Breast epithelium (tissue), 4 donors: ENCODE results near the gene ANKRD23. TPM values are rescaled to one million over a fixed set of nuclear protein-coding genes. Genes with fewer than 3 reads are reported as not detected.

Experiments used
- DNase-seq, 2 donors: peaks; one replicate each; pipeline ENCODE4 v3.0.0-alpha.2; 2019; ENCODE audit warnings: low spot score in 2 of 2
- H3K27ac ChIP-seq, 2 donors: fragments of 200-600 bp; sonication (generic) in 1 of 2; one replicate each; pipeline ENCODE4 v1.5.1; 2016 to 2019; ENCODE audit warnings: mild to moderate bottlenecking in 1 of 2
- H3K27me3 ChIP-seq, 2 donors: fragments of 200-600 bp; sonication (generic) in 1 of 2; one replicate each; pipeline versions ENCODE4 v1.5.1 to v1.6.0; 2017 to 2019; ENCODE audit warnings: control low read depth in 1 of 2, mild to moderate bottlenecking in 1 of 2
- H3K36me3 ChIP-seq: fragments of 200-600 bp; one replicate; pipeline ENCODE4 v1.5.1; 2019
- H3K4me1 ChIP-seq, 2 donors: fragments of 200-600 bp; sonication (generic); one replicate each; pipeline ENCODE4 v1.5.1; 2016 to 2019; ENCODE audit warnings: control low read depth in 1 of 2
- H3K4me3 ChIP-seq, 3 donors: fragments of 200-600 bp; sonication (generic); 1 replicate in 2 of 3; 2 replicates in 1 of 3; pipeline ENCODE4 v1.5.1; 2016 to 2019; ENCODE audit warnings: mild to moderate bottlenecking in 3 of 3, moderate library complexity in 2 of 3
- H3K9me3 ChIP-seq, 2 donors: fragments of 200-600 bp; sonication (generic) in 1 of 2; one replicate each; pipeline ENCODE4 v1.5.1; 2016 to 2019; ENCODE audit warnings: control low read depth in 1 of 2
- CTCF ChIP-seq, 3 donors: fragments of 450-650 bp; IDR thresholded peaks; one replicate each; pipeline ENCODE4 v1.5.1; 2016 to 2017; ENCODE audit warnings: antibody characterized with exemption in 3 of 3, mild to moderate bottlenecking in 3 of 3, moderate library complexity in 3 of 3
- POLR2A ChIP-seq: fragments of 450-650 bp; IDR thresholded peaks from one replicate; pipeline ENCODE4 v1.6.1; 2016; ENCODE audit warnings: antibody characterized with exemption, mild to moderate bottlenecking, moderate library complexity
- POLR2AphosphoS5 ChIP-seq, 3 donors: sonication (generic); formaldehyde crosslinking; IDR thresholded peaks; one replicate each; pipeline ENCODE4 v1.6.1; 2017; ENCODE audit warnings: antibody characterized with exemption in 3 of 3
- intact Hi-C: fragments of 100-400 bp; cut with DNase I; formaldehyde crosslinking; loops from one replicate; pipeline ENCODE4 v1.15.1; 2023; ENCODE audit warnings: low total_unique reads
- total RNA-seq, 3 donors: library from RNA; depleted of rRNA; stranded (reverse); fragments of >200 nt; gene quantifications; one replicate each; pipeline ENCODE4 v1.1.0, GENCODE V29; 2016

The ANKRD23 gene
- total RNA-seq, 3 donors from 2014 or later: 3.5 to 9.4 (median 7.2) TPM

DNA sequence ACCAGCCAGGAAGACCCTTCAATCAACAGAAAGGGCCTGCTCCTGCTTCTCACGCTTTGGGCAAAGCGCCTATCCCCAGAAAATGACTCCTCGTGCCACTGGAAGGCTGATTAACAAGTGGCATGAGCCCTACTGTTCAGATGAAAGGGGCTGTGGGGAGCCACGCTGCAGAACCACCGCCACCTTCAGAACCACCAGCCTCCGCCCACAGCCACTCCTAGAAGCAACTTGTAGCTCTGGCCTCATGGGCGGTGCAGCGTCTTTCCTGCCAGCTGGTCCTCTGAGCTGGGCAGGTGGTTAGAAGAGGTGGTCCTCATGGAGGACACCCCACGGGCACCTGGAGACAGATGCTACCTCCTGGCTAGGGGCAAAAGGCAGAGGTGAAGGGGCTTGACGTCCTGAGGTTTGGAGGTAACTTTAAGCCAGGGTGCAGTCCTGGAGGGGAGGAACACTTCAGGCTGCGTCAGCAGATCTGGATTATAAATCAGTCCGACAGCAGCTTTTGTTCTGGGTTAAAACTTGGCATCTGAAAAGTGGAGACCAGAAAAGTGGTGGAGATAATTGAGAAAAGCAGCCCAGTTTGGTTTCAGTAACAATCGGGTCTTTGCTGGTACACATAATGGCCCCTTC lies 26.9 kb upstream of the ANKRD23 start:
- peak overlapping the region; percentile 78 to 99 (median 92) for H3K4me3 ChIP-seq
- TF ChIP-seq POLR2AphosphoS5 (IDR thresholded peaks at IDR 0.05) (peak in 1 of 3 donors; percentile 17), CTCF (IDR thresholded peaks at IDR 0.05) (no peak), POLR2A (no peak)
- no peaks in the 10 kb centered on the region for H3K27me3 ChIP-seq
- H3K36me3 ChIP-seq: no peaks in the 10 kb centered on the region
- peak in 1 of 2 donors; percentile 59 for DNase-seq
- peak overlapping the region; percentile 94 to 96 for H3K27ac ChIP-seq
- peaks cover 10 to 21% of the 10 kb centered on the region in 2 donors for H3K4me1 ChIP-seq
- intact Hi-C loops: no loop called here
- no peaks in the 10 kb centered on the region for H3K9me3 ChIP-seq

- H3K36me3 ChIP-seq: no peaks in the 10 kb centered on the region
- H3K27me3 ChIP-seq: no peaks in the 10 kb centered on the region
- H3K4me3 ChIP-seq: peak within 1 kb of the TSS; percentile 78 to 99 (median 92)
- H3K9me3 ChIP-seq: no peaks in the 10 kb centered on the region
- peak in 1 of 2 donors; percentile 70 for DNase-seq
- H3K4me1 ChIP-seq: peaks cover 10 to 21% of the 10 kb centered on the region in 2 donors
- peak within 1 kb of the TSS; percentile 94 to 96 for H3K27ac ChIP-seq
- intact Hi-C loops: loop anchor here (5.0 kb wide), 1 partner anchor 82 kb away; no protein-coding TSS in a partner anchor
- peak in 1 of 3 donors; percentile 55 for TF ChIP-seq POLR2AphosphoS5 (IDR thresholded peaks at IDR 0.05)
- no peak for TF ChIP-seq CTCF (IDR thresholded peaks at IDR 0.05)
Observed at GRCh38 chr2:96869822-96870625, 26.2 kb upstream of the ANKRD23 start, which contains the start of gene SEMA4C. SEMA4C (minus strand) TSS chr2:96870080; CDS start chr2:96867886, 2,194 bp downstream.

- Histone ChIP-seq H3K27ac (peak overlapping the region; percentile 94 to 96), H3K4me1 (peaks cover 4 to 21% of the 10 kb centered on the region in 2 donors), H3K36me3 (no peaks in the 10 kb centered on the region), H3K4me3 (peak overlapping the region; percentile 78 to 99 (median 92)), H3K27me3 (no peaks in the 10 kb centered on the region), H3K9me3 (no peaks in the 10 kb centered on the region)
- TF ChIP-seq CTCF (IDR thresholded peaks at IDR 0.05) (no peak), POLR2A (no peak), POLR2AphosphoS5 (IDR thresholded peaks at IDR 0.05) (no peak)
- peak; percentile 75 to 89 for DNase-seq
- intact Hi-C loops: loop anchor here (5.0 kb wide), 1 partner anchor 83 kb away; no protein-coding TSS in a partner anchor
Observed at GRCh38 chr2:96869281-96869821, 25.5 kb upstream of the ANKRD23 start.

- H3K36me3 ChIP-seq: no peaks in the 10 kb centered on the region
- peaks cover 0 to 16% of the 10 kb centered on the region in 2 donors for H3K4me1 ChIP-seq
- intact Hi-C loops: loop anchor here (5.0 kb wide), 1 partner anchor 84 kb away; no protein-coding TSS in a partner anchor
- no peaks in the 10 kb centered on the region for H3K9me3 ChIP-seq
- TF ChIP-seq POLR2A (no peak), POLR2AphosphoS5 (IDR thresholded peaks at IDR 0.05) (peak; percentile 41 to 69 (median 45)), CTCF (IDR thresholded peaks at IDR 0.05) (peak; percentile 27 to 62 (median 51))
- H3K4me3 ChIP-seq: peak overlapping the region; percentile 78 to 99 (median 92)
- peak; percentile 80 to 84 for DNase-seq
- no peaks in the 10 kb centered on the region for H3K27me3 ChIP-seq
- H3K27ac ChIP-seq: peak overlapping the region; percentile 94 to 96
Observed at GRCh38 chr2:96868555-96869280, 24.9 kb upstream of the ANKRD23 start.
